Measurements from ENCODE around the gene EEF1AKMT3. TPM values are rescaled to one million over a fixed set of nuclear protein-coding genes. Genes with fewer than 3 reads are reported as not detected.

EEF1AKMT3 gene
- total and polyA plus RNA-seq, 9 of the 15 experiments (the other 6 are each of a cell fraction or from before 2014, with no cell fraction given), result 4.1 to 17.2 (median 7.9) TPM

- no peaks in the 10 kb centered on the region for H3K27me3 ChIP-seq (ENCODE audit: control insufficient read depth in 2 of 2, insufficient read depth in 2 of 2, low read length in 2 of 2)
- WGBS (ENCODE audit: insufficient coverage, low coverage, missing lambda C conversion rate), result 80% methylated on average over 7 of the region's 7 CpGs
- no peaks in the 10 kb centered on the region for H3K9me3 ChIP-seq (replicated peaks; ENCODE audit: control insufficient read depth, insufficient read depth, low read depth, low read length)
- ATAC-seq (no peak), FAIRE-seq (no peak), DNase-seq (ENCODE audit: extremely low read depth in 1 of 4, low spot score in 3 of 4) (no peak)
- H3K9me1 ChIP-seq (ENCODE audit: control insufficient read depth, insufficient read depth, low read length), result no peaks in the 10 kb centered on the region
- no peak overlapping the region for H2AFZ ChIP-seq (ENCODE audit: low read depth, low read length)
- H3K36me3 ChIP-seq (ENCODE audit: control insufficient read depth, insufficient read depth, low read length), result peaks cover 23% of the 10 kb centered on the region; the same call in 2 of the 3 replicates
- ChIA-PET CTCF (ENCODE audit: low intra/inter-chr PET ratio) (interaction anchor here (0.8 kb wide), 1 partner anchor 128 kb away, joined by 6 read pairs; no protein-coding TSS in a partner anchor), POLR2A (no interaction called here)
- BruUV-seq (replicated peaks), result no TSS peak
- H3K27ac ChIP-seq (ENCODE audit: extremely low read depth, low read depth, low read length), result no peak overlapping the region
- no peak for TF ChIP-seq MCM5 (IDR thresholded peaks at IDR 0.05; ENCODE audit: low read depth)
- no peak for TF ChIP-seq SREBF2 (CRISPR knock-in tag; IDR thresholded peaks at IDR 0.05)
- no peak for TF ChIP-seq KDM2B (CRISPR knock-in tag; IDR thresholded peaks at IDR 0.05)
- TF ChIP-seq THRB (CRISPR knock-in tag; conservative IDR thresholded peaks at IDR 0.05), result no peak
- TF ChIP-seq SNRNP70 (optimal IDR thresholded peaks at IDR 0.05; ENCODE audit: low read depth, low read length), result no peak
- TF ChIP-seq PKNOX1 (IDR thresholded peaks at IDR 0.05), result no peak
- TF ChIP-seq POU5F1 (IDR thresholded peaks at IDR 0.05; ENCODE audit: borderline replicate concordance, low read depth, low read length, partially characterized antibody), result no peak
- TF ChIP-seq ZNF398 (CRISPR knock-in tag; IDR thresholded peaks at IDR 0.05), result no peak
- no peak for TF ChIP-seq NCOR1 (IDR thresholded peaks at IDR 0.05)
- no peak overlapping the region for H3K4me2 ChIP-seq (ENCODE audit: insufficient read depth, low read length)
- peaks cover 9 to 12% of the 10 kb centered on the region in 2 experiments; a peak in 4 of 5 replicates for H3K4me1 ChIP-seq (replicated peaks in 1 of 2; ENCODE audit: control insufficient read depth in 2 of 2, insufficient read depth in 2 of 2, low read length in 2 of 2)
- H3K79me2 ChIP-seq (ENCODE audit: control insufficient read depth, insufficient read depth, low read length), result peaks cover 14% of the 10 kb centered on the region
- H4K20me1 ChIP-seq (replicated peaks; ENCODE audit: control insufficient read depth, insufficient read depth, low read length), result no peaks in the 10 kb centered on the region
- no peak overlapping the region; a peak in 1 of 4 replicates for H3K9ac ChIP-seq (ENCODE audit: insufficient read depth in 1 of 2, low read depth in 2 of 2, low read length in 2 of 2)
- in situ Hi-C loops (cut with MboI) (no loop called here), intact Hi-C loops (cut with micrococcal nuclease) (no loop called here)
- no peak overlapping the region for H3K4me3 ChIP-seq
Observed at GRCh38 chr12:57777367-57777766, 5.0 kb downstream of the EEF1AKMT3 start.

Measured in K562 (cell line).